NCI-H1105 (cell line): ENCODE data around the gene KNSTRN.
A peak's percentile ranks its signal among the peaks of the same experiment; 100 is the strongest.

Experiments
- DNase-seq: peaks from one replicate; lab custom pipeline; 2025; lab: John Stamatoyannopoulos, UW

The KNSTRN gene

DNA sequence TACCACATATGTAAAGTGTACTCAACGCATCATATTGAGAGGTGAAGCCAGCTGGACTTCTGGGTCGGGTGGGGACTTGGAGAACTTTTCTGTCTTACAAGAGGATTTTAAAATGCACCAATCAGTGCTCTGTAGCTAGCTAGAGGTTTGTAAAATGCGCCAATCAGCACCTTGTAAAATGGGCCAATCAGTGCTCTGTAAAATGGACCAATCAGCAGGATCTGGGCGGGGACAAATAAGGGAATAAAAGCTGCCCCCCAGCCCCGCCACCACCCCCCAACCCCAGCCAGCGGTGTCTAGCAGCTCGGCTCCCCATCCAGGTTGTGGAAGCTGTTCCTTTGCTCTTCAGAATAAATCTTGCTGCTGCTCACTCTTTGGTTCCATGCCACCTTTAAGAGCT is 16.8 kb downstream of the KNSTRN start:
- no peak for DNase-seq

DNA sequence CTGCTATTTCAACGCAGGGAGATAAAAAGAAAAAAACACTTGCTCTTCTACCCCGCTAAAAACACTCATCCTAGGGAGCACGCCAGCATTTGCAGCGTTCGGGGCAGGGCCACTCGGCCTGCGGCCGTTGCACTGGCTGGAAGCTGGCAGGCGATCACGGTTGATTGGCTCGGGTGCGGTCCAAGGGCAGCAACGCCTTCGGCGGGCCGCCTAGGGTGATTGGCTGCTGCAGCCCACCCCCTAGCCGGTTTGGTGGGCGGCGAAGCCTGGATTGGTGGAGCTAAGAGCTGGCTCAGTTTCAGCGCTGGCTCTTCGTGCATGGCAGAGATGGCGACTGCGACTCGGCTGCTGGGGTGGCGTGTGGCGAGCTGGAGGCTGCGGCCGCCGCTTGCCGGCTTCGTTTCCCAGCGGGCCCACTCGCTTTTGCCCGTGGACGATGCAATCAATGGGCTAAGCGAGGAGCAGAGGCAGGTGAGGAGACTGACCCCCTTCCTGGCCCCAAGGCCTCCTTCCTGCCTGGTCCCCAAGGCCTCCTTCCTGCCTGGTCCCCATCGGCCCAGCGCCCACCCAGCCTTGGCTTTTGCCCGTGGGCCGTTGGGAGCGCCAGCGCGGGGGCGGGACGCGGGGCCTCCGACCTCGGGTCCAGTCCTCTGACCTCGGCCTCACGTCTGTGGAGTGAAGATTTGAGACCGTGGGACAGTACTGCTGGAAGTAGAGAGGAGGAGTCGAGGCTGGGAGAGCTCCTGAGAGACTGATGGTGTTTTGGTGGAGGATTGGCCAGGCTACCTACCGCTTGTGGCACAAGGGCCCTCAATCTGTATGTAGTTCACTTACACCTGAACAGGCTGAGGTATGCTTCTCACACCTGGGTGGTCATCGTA is 23.2 kb downstream of the KNSTRN start, which contains the start of gene IVD:
Gene IVD, plus strand, starts transcription at position 295 of the 881 bp plus-strand sequence. Its CDS starts 33 bp downstream, at position 328.
- DNase-seq = peak; percentile 77

- DNase-seq = no peak
Measured at GRCh38 chr15:40407330-40407990, 24.9 kb downstream of the KNSTRN start.

DNA sequence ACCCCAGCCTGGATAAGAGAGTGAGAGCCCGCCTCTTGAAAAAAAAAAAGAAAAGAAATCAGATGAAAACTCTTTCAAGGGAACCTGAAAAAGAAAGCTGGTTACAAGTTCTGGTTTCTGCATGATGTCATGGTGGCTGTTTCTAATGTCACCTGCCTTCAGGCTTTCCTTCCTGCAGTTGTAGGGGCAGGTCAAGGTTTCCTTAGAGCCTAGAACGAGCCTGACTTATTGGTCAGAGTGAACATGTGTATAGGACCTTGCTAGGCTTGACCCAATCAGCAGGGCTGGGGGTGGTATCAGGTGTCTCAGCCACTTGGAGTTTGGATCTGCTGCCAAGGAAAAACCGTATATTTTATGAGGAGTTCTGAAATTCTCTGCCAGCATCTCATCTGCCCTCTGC is 26.8 kb downstream of the KNSTRN start:
- no peak for DNase-seq

DNA sequence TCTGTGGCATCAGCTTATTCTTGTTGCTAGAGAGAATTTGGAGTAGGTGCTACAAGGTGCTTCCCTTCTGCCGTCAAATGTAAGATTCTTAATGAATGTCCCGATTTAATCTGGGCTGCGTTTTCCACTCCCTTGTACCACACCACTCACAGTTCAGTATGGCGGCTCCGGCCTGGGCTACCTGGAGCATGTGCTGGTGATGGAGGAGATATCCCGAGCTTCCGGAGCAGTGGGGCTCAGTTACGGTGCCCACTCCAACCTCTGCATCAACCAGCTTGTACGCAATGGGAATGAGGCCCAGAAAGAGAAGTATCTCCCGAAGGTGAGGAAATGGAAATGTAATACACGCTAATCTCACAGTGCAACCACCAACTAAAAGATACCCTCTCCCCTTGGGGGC is 28.0 kb downstream of the KNSTRN start:
- no peak for DNase-seq

DNA sequence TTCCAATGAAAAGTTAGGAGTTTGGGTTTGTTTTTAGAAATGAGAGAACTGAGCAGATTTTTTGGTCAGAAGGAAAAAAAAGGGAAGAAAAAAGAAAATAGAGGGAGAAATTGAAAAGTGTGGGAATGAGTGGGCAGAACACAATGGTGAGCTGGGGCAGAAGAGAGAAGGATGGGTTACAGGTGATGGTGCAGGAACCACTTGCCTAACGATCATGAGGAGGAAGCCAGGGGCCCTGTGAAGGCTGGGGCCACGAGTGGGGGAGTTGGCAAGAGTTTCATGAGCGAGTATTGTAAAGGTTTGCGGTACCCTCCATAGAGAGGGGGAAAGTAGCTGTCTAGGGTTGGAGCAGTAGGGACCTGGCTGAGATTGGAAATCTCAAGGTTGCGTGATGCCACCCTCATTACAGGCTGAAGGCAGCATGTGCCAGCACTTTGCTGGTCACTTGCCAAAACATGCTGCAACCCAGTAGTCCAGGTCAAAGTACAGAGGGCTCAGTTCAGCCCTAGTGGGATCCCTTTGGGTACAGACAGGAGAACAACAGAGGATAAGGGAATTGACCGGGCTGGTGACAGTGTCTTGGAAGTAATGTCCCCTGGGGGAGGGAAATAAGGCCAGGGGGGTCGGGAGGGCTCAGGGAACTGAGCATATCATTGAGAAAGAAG is 29.7 kb downstream of the KNSTRN start:
- no peak for DNase-seq

GRCh38 chr15:40413036-40413435 is 30.5 kb downstream of the KNSTRN start:
- DNase-seq = no peak

- DNase-seq = no peak
Measured at GRCh38 chr15:40414816-40415215, 32.3 kb downstream of the KNSTRN start.

- DNase-seq = no peak
Measured at GRCh38 chr15:40415226-40415625, 32.7 kb downstream of the KNSTRN start.

DNA sequence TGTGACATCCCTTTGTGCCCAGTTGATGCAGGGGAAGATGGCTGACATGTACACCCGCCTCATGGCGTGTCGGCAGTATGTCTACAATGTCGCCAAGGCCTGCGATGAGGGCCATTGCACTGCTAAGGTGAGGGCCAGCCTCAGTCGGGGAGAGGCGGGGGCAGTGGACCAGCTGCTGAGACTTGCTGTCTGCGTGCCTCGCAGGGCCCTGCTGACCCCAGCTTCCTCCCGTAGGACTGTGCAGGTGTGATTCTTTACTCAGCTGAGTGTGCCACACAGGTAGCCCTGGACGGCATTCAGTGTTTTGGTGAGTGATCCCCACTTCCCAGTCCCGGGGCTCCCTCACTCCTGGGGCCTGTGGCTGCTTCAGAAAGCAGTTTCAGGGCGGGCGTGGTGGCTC is 33.5 kb downstream of the KNSTRN start:
- DNase-seq = no peak

DNA sequence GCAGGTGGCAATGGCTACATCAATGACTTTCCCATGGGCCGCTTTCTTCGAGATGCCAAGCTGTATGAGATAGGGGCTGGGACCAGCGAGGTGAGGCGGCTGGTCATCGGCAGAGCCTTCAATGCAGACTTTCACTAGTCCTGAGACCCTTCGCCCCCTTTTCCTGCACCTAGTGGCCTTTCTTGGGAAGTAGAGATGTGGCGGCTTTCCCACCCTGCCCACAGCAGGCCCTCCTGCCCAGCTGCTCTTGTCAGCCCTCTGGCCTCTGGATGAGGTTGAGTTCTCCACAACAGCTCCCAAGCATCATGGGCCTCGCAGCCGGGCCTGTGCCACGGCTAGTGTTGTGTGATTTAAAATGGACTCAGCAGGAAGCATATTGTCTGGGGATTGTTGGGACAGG is 35.6 kb downstream of the KNSTRN start:
- no peak for DNase-seq

- no peak for DNase-seq
Measured at GRCh38 chr15:40420071-40420713, 37.7 kb downstream of the KNSTRN start.

DNA sequence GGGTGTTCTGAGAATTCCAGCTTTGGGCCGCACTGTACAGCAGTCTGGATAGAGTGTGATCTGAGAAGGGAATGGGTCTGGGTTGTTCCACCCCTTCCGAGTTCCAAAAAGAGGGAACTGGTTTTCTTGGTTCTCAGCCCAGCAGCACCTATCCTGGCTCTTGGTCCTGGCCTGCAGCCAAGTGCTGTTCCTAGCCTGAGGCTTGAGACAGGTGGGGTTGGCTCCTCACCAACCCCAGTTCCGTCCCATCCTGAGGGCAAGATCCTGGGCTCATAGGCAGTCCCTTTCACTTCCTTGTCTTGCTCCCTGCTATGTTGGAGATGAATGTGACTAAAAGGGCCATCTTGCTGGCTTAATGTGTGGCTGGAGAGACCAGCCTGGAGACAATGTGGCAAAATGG is 38.3 kb downstream of the KNSTRN start:
- DNase-seq = peak; percentile 54

- DNase-seq = no peak
Measured at GRCh38 chr15:40421246-40422157, 39.0 kb downstream of the KNSTRN start.

- no peak for DNase-seq
Measured at GRCh38 chr15:40424483-40425115, 42.1 kb downstream of the KNSTRN start.

GRCh38 chr15:40425681-40426080 is 43.2 kb downstream of the KNSTRN start:
- DNase-seq = no peak

GRCh38 chr15:40427188-40427587 is 44.7 kb downstream of the KNSTRN start:
- DNase-seq = no peak

GRCh38 chr15:40428185-40428584 is 45.7 kb downstream of the KNSTRN start:
- DNase-seq = no peak

DNA sequence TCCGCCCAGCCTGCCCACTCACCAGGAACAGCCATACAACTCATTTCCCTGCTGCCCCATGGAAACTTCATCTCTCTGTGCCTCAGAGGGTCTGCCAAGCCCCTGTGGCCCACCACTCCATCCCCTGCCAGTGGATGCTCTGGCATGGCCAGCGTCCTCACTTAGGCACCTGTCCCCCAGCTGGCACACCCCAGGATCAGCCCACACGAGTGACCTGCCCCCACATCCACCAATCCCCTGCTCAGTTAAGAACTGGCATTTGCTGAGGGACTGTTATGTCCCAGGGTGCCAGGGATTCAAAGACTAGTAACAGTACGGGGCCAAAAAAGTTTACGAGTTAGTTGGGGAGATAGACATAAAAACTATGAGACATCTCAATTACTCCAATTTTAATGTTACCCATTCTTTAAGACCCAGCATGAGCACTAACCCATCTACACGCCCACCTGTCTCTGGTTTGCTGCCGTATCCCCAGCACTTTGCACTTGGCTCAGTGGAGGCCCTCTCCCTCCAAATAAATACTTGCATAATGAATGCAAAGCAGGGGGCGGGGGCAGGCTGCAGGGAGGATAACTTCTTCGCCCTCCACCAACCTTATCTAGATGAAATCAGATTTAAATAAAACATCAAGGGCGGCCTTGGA is 46.7 kb downstream of the KNSTRN start:
- DNase-seq = no peak

GRCh38 chr15:40430271-40430805 is 47.8 kb downstream of the KNSTRN start:
- DNase-seq = no peak
